GM12874 (cell line): ENCODE data around the gene SHROOM4.

Source experiments
- CTCF ChIP-seq: IDR thresholded peaks from 2 replicates; pipeline ENCODE4 v1.5.1; 2011; ENCODE audit warnings: low read depth, mild to moderate bottlenecking, control low read depth, low read length, moderate library complexity; ENCODE audit not compliant: insufficient read depth

SHROOM4 gene

DNA sequence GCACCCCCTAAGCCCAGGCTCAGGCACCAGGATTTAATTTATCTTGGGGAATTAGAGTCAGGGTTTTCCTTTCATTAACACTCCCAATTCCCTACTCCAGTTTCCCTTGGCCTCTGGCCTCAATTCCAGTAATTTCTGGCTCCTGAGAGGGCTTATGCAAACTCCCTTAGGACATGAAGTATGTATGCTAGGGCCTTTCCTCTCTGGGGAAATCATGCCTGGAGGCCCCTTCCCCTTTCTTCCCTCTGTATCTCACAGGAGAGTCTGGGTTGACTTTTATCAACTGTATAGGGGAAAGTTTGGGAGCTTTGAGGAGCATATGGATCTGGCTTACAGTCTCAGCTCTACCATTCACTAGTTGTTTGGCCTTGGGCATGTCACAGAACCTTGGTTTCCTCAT is 169.5 kb downstream of the SHROOM4 start:
- no peak for TF ChIP-seq CTCF

DNA sequence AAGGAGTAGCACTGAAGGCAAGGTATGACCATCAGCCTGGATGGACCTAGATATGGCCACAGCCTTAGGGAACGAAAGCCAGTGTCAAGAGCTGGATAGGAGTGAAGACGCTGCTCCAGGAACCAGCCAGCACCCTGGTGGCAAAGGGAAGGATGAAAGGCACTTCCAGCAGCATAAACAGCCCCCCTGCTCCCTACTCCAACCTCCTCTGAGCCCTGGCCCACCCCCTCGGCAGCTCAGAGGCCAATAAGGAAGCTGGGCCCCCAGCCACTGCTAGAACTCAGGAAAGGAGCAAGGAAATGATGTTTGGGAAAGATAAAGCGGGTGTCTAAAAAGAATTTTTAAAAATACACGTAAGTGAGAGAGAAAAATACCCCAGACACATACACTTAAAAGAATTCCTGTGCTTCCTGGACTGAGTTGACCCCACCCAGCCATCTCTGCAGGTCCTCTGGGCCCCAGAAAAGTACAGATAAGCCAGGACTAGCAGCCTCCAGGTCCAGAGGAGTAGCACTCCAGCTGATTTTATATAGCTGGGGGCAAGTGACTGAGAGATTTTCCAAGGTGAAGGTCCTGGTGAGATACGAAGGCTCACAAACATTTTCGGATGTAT is 170.4 kb downstream of the SHROOM4 start:
- TF ChIP-seq CTCF, result no peak

DNA sequence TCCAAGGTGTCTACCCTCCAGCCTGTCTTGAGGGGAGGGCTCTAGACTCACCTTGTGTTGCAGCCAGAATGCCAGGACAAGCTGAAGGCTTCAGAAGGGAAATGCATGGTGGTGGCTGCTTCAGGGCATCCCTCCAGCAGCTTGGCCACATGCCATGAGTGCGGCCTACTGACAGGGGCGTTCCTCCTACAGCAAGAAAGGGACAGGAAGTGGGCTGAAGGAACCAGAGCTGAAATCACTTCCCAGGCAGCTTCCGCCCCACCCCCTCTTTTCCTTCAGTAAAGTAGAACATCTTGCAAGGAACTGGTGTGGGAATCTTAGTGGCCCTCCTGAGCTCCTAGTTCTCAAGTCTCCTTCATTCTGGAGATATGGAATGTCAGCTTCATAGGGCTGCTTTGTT is 175.9 kb downstream of the SHROOM4 start:
- TF ChIP-seq CTCF, result no peak

DNA sequence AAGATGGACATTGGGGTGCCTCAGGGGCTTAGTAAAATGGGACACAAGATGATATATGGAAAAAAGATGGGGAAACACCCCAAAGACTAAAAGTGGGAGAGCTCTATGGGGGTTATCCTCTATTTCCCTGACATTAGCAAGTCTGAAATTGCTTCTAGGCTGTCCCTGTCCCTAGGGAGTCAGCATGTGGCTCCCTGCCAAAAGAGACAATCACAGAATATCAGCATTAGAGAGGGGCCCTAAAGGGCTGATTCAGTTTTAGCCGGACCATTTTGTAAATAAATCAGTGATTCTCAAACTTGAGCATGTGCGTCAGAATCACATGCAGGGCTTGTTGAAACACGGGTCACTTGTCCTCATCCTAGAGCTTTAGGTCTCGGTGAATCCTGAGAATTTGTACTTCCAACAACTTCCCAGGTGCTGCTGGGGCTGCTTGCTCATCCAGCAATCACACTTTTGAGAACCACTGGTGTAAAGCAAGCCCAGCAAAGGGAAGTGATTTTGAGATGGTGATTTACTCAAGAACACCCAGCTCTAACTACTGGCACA is 178.1 kb downstream of the SHROOM4 start:
- no peak for TF ChIP-seq CTCF

GRCh38 chrX:50635162-50635561 is 178.8 kb downstream of the SHROOM4 start:
- TF ChIP-seq CTCF, result no peak

DNA sequence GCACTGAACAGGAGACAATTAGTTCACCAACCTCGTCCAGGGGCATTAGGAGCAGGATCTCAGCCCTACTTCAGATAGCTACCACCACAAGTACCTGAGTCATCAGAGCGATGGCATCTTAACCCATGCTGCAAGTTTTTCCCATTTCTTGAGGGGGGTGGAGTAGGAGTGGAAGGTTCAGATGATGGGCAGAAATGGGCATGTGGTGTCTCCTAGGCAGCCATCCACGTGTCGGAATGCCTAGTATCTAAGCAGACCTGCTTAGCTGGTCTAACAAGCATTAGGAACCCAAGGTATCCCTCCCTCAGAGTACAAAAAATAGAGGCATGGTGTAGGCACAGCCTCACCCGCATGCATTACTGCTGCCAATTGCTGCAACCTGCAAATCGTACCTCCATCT is 184.2 kb downstream of the SHROOM4 start:
- no peak for TF ChIP-seq CTCF

DNA sequence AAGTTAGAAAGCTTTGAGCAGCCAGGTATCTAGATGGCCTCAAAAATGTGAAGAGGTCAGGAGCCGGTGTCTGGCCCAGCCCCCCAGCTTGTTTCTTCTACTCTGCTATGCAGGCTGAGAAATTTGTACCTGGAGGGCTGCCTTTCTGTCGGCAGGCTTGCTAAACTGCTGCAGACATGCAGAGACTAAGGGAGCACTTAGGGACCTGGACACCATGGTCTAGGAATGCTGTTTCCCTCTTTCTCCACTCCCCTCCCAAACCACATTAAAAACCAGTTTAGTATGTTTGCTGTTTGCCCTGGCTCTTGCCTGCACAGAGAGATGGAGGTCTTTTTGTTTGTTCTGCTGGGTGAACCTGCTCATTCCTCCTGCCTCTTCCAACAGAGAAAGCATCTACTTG is 186.3 kb downstream of the SHROOM4 start:
- no peak for TF ChIP-seq CTCF
